Measurements from ENCODE around the gene FAM200B.

The FAM200B gene

GRCh38 chr4:15681372-15682241 is at the start of gene FAM200B:
FAM200B (plus strand) TSS chr4:15681827; CDS start chr4:15686978, 5,151 bp downstream.
- peak; percentile 91 for FAIRE-seq
- peak; percentile 99 for DNase-seq (ENCODE audit: low spot score)

- FAIRE-seq = no peak
- no peak for DNase-seq (ENCODE audit: low spot score)
These were observed 44.8 kb upstream of the FAM200B start for GRCh38 chr4:15636818-15637217.

GRCh38 chr4:15638418-15638817 is 43.2 kb upstream of the FAM200B start:
- FAIRE-seq (no peak), DNase-seq (ENCODE audit: low spot score) (no peak)

GRCh38 chr4:15648600-15648999 is 33.0 kb upstream of the FAM200B start:
- DNase-seq (ENCODE audit: low spot score) (no peak), FAIRE-seq (no peak)

GRCh38 chr4:15649914-15650545 is 31.6 kb upstream of the FAM200B start:
- DNase-seq (ENCODE audit: low spot score) (peak; percentile 36), FAIRE-seq (peak; percentile 69)

- DNase-seq (ENCODE audit: low spot score) (no peak), FAIRE-seq (peak; percentile 69)
These were observed 30.0 kb upstream of the FAM200B start for GRCh38 chr4:15651676-15652075.

- DNase-seq (ENCODE audit: low spot score) (no peak), FAIRE-seq (no peak)
These were observed 29.4 kb upstream of the FAM200B start for GRCh38 chr4:15652191-15652590.

GRCh38 chr4:15652841-15653240 is 28.8 kb upstream of the FAM200B start:
- peak; percentile 4 for FAIRE-seq

GRCh38 chr4:15653420-15653819 is 28.2 kb upstream of the FAM200B start:
- no peak for DNase-seq (ENCODE audit: low spot score)

More at GRCh38 chr4:15652841-15653240, 28.8 kb upstream of the FAM200B start:
- DNase-seq (ENCODE audit: low spot score) = no peak

GRCh38 chr4:15653864-15654592 is 27.6 kb upstream of the FAM200B start:
- FAIRE-seq (peak; percentile 62), DNase-seq (ENCODE audit: low spot score) (peak; percentile 58)

More at GRCh38 chr4:15653420-15653819, 28.2 kb upstream of the FAM200B start:
- FAIRE-seq = no peak

- FAIRE-seq = no peak
- peak; percentile 9 for DNase-seq (ENCODE audit: low spot score)
These were observed 26.9 kb upstream of the FAM200B start for GRCh38 chr4:15654593-15655222.

GRCh38 chr4:15655223-15656037 is 26.2 kb upstream of the FAM200B start, which contains the start of gene FBXL5:
FBXL5 (minus strand) TSS chr4:15655357; CDS start chr4:15655287, 70 bp downstream.
- FAIRE-seq = no peak

GRCh38 chr4:15656038-15656470 is 25.6 kb upstream of the FAM200B start:
- DNase-seq (ENCODE audit: low spot score) (no peak), FAIRE-seq (no peak)

More at GRCh38 chr4:15655223-15656037, 26.2 kb upstream of the FAM200B start, which contains the start of gene FBXL5:
- peak; percentile 62 for DNase-seq (ENCODE audit: low spot score)

GRCh38 chr4:15657366-15657765 is 24.3 kb upstream of the FAM200B start:
- FAIRE-seq (no peak), DNase-seq (ENCODE audit: low spot score) (no peak)

GRCh38 chr4:15658136-15658770 is 23.4 kb upstream of the FAM200B start:
- FAIRE-seq (no peak), DNase-seq (ENCODE audit: low spot score) (no peak)

- FAIRE-seq (no peak), DNase-seq (ENCODE audit: low spot score) (no peak)
These were observed 22.8 kb upstream of the FAM200B start for GRCh38 chr4:15658781-15659180.

GRCh38 chr4:15659768-15660570 is 21.7 kb upstream of the FAM200B start:
- DNase-seq (ENCODE audit: low spot score) (no peak), FAIRE-seq (no peak)

GRCh38 chr4:15665753-15666365 is 15.8 kb upstream of the FAM200B start:
- no peak for FAIRE-seq
- DNase-seq (ENCODE audit: low spot score) = peak; percentile 29

Data from RCC 7860 (cell line).